ENCODE data around the gene MEGF8.

GRCh38 chr19:42294471-42295137 is 30.8 kb upstream of the MEGF8 start:
- TF ChIP-seq REST (IDR thresholded peaks at IDR 0.05; ENCODE audit: insufficient read depth in 1 of 2, low read depth in 2 of 2, low read length in 2 of 2) (no peak), TAF1 (IDR thresholded peaks at IDR 0.05; ENCODE audit: borderline replicate concordance, insufficient read depth, low read length) (no peak), POLR2AphosphoS5 (IDR thresholded peaks at IDR 0.05; ENCODE audit: low read depth, low read length) (peak; percentile 39; the same call in 1 of the 2 replicates), FOXP2 (optimal IDR thresholded peaks at IDR 0.05; ENCODE audit: borderline replicate concordance, extremely low read depth, extremely low read length, insufficient read depth) (no peak)

Measured in PFSK-1 (cell line).